GM18526 (cell line): ENCODE results near the gene PLEKHA8.

Source experiments
- POLR2A ChIP-seq: IDR thresholded peaks from 3 replicates; pipeline ENCODE4 v1.6.1; 2011; ENCODE audit not compliant: insufficient read length; ENCODE audit errors: extremely low read depth

The PLEKHA8 gene

GRCh38 chr7:30028216-30028748 is at the start of gene PLEKHA8:
Gene PLEKHA8 (plus strand): TSS chr7:30028412. CDS start chr7:30028763, 351 bp downstream.
- TF ChIP-seq POLR2A, result peak; percentile 48

DNA sequence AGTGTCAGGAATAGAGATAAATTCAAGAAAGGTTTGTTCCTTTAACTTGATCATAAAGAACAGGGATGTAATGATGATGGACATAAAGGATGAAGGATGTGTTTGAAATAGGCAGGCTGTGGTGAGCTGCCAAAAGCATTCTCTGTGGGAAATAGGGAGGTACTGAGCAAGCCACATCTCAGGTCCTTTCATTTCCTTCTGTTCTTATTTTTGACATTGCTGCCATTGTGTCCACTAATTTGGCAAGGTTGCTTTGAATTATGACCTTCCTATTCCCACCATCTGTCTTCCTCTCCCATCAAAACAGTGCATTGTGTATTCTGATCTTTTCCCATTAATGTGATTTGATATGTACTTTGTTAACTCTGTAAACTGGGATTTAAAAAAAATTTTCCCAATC is 48.1 kb upstream of the PLEKHA8 start:
- TF ChIP-seq POLR2A, result no peak

- TF ChIP-seq POLR2A, result no peak
Measured at GRCh38 chr7:29987083-29987482, 41.1 kb upstream of the PLEKHA8 start.

DNA sequence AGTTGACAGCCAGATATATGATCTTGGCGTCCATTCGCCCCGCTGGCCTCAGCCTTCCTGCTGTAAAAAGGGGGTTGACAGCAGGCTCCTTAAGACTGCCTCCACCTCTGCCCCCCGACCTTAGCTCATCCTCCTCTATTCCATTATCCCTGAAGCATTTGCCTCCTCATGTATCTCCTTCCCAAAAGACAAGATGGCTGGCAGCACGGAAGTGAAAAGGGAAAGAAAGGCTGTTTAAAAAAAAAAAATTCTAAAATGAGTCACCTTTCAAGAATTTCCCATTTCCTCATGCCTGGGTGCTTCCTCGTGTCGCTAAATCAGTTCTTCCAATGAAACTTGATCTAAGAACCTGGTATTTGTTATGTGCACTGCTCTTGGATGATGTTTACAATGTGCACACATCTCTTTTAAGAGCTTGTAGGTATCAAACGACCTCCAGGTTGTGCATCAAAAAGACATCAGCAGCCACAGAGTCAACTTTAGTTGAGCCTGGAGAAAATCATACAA is 40.3 kb upstream of the PLEKHA8 start:
- no peak for TF ChIP-seq POLR2A

DNA sequence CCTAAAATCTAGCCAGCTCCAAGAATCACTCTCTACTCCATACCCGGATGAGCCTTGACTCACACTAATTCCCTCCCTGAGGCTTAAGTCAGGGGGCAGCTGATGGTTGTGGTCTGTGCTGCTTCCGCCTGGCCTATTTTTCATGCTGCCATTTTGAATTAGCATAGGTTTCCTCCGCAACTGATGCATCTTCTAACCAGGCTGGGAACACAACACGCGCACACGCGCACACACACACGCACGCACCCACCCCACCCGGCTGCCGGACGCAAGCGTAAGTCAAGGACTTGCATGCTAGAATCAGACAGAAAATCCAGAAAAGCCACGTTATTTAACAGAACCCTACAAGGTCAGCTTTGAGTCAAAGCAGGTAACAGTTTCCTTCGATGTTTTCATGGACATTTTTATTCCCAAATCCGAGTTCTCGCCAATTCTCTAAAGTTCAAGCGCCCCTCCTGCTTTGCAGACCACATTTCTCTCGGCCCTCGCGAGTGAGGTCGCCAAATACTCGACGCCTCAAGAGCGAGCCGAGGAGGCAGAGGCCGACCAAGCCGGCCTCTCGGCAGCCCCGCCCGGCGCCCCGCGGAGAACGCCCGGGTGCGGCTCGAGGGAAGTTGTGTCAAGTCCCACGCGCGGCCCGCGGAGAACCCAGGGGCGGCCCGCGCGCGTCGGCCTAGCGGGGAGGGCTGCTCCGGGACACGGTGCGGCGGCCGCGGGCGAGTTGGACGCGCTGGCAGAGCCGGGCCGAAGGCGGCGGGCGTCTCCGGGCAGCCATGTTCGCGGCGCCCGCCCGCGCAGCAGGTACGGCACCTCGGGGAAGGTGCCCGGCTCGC is 39.6 kb upstream of the PLEKHA8 start:
- TF ChIP-seq POLR2A, result peak; percentile 55

GRCh38 chr7:29989257-29989995 is 38.8 kb upstream of the PLEKHA8 start, which contains the start of gene SCRN1:
Gene SCRN1 (minus strand): TSS chr7:29989801. CDS start chr7:29969067, 20,734 bp downstream.
- peak; percentile 57 for TF ChIP-seq POLR2A

DNA sequence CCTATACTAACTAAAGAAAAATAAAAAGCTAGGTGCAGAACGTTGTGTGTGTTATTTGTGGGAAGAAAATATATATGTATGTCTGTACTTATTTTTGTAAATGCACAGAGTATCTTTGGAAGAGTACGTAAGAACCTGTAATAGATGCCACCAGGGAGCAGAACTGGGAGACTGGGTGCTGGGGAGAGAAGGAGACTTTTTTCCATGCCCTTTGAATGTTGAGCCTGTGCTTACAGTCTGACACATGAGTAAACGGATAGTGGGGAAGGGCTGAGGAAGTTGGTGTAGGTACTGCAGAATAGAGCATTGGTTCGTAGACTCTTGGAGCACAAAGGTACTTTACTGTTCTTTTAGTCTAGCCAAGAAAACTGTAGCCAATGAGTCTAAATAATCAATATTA is 37.3 kb upstream of the PLEKHA8 start:
- TF ChIP-seq POLR2A, result no peak

DNA sequence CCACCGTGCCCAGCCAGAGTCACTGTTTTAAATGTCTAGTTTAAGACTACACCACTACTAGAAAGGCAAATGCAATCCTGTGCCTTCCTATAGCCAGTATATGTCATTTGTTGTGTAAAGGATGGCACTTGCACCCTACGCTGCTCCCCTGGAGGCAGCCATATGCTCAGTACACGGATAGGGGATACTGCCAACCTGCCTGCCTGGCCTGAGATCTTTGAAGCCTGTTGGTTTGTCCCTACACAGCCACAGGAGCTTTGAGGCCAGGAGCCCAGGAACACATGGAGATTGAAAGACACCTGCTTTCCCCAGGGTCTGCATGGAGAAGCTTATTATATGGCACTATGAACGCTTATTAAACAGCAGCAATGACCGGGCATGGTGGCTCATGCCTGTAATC is 36.3 kb upstream of the PLEKHA8 start:
- TF ChIP-seq POLR2A, result no peak

- no peak for TF ChIP-seq POLR2A
Measured at GRCh38 chr7:29993140-29993539, 35.1 kb upstream of the PLEKHA8 start.

- no peak for TF ChIP-seq POLR2A
Measured at GRCh38 chr7:29995652-29996051, 32.6 kb upstream of the PLEKHA8 start.

DNA sequence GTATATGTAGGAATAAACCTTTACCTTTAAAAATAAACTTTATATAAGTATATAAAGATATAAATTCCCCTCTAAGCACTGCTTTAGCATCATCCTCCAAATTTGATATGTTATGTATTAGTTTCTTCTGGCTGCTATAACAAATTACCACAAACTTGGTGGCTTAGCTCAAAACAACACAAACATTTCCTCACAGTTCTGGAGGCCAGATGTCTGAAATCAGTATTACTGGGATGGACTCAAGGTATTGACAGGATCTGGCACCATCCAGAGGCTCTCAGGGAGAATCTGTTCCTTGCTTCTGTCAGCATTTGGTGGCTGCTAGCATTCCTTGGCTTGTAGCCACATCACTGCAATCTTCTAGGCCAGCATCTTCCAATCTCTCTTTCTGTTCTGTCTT is 31.9 kb upstream of the PLEKHA8 start:
- no peak for TF ChIP-seq POLR2A

GRCh38 chr7:29998489-29998888 is 29.7 kb upstream of the PLEKHA8 start:
- TF ChIP-seq POLR2A, result no peak

GRCh38 chr7:30001998-30002397 is 26.2 kb upstream of the PLEKHA8 start:
- TF ChIP-seq POLR2A, result no peak

GRCh38 chr7:30003098-30003497 is 25.1 kb upstream of the PLEKHA8 start:
- TF ChIP-seq POLR2A, result no peak

DNA sequence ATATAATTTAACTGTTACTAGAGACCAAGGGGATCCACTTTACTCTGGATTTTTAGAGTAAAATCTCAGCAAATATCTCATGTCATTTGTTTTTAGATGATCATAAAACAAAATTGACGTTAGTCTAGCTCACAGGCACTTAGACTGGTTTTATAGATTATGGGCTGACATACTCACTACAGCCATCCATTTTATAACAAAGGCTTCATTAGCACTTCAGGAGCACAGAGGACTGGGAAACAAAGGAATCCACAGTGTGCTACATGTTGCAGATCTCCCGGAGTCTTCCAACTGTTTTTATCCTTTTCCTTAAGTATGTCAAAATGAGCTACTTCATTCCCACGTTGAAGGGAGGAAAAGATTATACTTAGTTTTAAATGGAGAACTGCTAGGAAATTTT is 22.7 kb upstream of the PLEKHA8 start:
- TF ChIP-seq POLR2A, result no peak

- no peak for TF ChIP-seq POLR2A
Measured at GRCh38 chr7:30010021-30010420, 18.2 kb upstream of the PLEKHA8 start.

GRCh38 chr7:30012757-30013156 is 15.5 kb upstream of the PLEKHA8 start:
- no peak for TF ChIP-seq POLR2A
